Putamen (tissue), 1 donor: ENCODE measurements around the gene TMED6.

ENCODE experiments used
- DNase-seq: peaks from one replicate; pipeline ENCODE4 v3.0.0-alpha.2; 2016; ENCODE audit warnings: low spot score

Gene TMED6

DNA sequence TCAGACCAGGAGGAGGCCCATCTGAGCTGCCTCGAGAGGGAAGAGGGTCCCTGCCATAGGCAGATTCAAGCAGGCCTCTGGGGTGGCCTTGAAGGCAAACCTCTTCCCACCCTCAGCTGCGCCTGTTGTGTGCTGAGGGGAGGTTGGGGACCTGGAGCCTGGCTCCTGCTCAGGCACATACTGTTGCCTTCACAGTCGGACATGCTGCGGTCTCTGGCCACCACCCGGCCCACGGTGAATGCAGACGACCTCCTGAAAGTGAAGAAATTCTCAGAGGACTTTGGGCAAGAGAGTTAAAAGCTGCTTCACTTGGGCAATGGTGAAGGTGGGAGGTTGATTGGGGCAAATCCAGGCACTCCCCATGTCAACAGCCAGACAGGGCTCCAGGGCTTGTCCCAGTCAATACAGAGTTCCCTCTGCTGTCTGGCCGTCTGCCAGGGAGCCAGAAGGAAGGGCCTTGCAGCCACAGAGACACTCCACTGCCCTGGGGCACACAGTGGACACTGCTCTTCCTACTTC lies 27.5 kb downstream of the TMED6 start:
- no peak for DNase-seq

DNA sequence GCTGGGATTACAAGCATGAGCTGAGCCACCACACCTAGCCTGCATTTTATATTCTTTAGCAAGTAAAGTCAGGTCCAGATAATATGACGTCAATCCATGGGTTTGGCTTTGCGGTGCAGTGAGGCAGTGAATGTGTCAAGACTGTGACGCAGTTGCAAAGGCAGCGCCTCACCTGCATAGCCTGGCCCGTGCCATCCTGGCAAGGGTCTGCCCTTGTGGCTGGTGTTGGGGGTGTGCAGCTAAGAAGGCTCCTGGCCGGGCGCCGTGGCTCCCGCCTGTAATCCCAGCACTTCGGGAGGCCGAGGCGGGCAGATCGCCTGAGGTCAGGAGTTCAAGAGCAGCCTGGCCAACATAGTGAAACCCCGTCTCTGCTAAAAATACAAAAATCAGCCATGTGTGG lies 28.2 kb downstream of the TMED6 start:
- DNase-seq = no peak

DNA sequence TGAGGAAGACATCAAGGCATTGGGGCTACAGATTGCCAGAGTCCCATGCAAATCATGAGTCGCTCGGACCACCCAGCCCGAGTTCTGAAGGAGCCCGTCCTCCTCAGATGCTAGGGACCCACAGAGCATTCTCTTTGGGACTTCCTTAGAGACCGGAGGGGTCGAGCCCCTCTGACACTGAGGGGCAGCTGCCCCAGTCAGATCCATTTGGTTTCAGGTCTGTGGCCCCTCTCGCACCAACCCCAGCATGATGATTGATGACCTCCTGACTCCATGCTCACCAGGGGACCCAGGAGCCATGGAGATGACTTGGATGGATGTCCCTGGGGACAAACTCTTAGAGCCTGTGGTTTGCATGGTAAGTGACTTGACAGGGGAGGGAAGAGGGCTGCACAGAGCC lies 29.2 kb downstream of the TMED6 start:
- DNase-seq = no peak

DNA sequence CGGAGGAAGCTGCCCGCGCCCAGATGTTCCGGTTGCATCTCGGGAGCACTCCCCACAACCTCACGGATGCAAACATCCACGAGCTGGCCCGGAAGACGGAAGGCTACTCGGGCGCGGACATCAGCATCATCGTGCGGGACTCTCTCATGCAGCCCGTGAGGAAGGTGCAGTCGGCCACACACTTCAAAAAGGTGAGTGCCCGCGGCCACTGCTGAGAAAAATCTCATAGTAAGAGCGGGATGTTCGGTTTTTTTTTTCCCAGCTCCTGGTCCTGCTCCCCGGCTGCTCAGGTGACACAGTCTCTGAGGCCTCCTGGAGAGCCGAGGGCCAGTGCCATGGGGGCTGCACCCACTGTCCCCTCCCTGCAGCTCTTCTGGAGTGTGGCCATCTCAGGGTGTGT lies 30.5 kb downstream of the TMED6 start:
- DNase-seq = no peak

DNA sequence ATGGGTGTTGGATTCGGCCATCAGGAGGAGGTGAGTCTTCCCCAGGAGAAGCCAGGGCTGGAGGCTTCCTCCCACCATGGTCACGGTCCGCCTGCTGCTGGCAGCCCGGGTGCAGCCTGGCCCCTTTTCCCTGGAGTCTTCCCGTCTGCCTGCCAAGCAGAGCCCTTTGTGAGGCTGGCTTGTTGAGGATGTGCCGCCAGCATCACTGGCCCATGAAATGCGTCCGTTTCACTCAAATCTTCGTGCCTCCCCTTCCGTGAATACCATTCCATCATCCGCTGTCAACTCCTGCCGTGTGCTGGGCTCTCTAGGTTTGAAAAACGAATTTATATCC lies 30.9 kb downstream of the TMED6 start:
- DNase-seq = no peak

DNA sequence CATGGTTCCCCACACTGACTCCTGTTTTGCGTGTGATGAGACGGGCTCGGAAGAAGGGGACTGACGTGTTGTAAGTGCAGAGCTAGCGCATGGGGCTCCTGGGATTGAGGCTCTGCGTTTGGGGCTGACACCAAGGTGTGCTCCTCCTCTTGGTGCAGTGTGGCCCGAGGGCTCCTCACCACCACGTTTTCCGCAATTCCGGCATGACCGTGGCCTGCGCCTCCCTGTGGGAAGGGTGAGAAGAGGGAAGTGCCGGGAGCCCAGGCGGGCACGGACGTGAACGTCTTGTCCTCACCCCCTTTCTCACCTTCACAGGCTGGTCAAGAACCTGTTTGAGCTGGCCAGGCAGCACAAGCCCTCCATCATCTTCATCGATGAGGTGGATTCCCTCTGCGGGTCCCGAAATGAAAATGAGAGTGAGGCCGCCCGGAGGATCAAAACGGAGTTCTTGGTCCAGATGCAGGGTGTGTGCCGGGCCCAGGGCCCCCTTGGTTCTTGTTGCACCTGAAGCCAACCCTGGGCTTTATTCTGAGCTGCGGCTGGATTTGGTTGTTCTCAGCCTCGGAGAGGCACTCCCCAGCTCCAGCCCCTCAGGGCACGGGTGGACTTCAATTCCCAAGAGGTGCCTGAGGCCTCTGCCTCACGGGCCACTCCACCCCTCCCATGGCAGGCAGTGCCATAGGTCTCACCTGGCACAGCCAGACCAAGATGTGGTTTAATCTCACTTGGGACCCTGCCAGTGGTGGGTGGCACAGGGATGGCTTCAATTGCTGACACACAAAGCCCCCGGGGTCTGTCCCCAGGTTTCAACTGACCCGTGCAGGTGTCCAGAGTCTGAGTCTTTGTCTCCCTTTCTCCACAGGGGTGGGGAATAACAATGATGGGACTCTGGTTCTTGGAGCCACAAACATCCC lies 31.5 kb downstream of the TMED6 start:
- DNase-seq = no peak

DNA sequence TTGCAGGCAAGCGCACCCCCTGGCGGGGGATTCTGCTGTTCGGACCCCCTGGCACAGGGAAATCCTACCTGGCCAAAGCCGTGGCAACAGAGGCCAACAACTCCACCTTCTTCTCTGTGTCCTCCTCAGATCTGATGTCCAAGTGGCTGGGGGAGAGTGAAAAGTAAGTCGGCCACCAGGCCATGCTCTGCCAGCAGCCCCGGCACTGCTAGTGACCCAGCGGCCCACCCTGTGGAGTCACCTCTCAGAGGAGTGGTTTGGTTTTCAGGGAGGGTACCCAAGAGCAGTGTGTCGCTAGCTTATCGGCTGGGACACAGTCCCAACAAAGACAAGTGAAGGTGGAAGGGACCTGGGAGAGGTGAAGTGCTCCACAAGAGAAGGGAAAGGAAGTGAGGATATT lies 32.2 kb downstream of the TMED6 start:
- DNase-seq = no peak

DNA sequence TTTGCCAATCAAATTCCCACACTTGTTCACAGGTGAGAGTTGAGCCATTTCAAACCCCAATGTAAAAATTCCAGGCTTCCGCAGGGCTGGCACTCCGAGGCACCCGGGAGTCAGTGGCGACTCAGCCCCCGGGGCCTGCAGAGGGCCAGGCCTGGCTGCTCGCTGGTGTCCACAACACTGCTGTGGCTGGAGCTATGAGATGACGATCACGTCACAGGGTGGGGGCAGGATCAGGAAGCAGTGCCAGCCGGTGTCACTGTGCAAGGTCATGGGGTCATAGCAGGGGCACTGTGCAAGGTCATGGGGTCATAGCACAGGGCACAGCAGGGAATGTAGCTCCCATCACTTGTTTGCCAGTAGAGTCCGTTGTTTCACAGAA lies 32.7 kb downstream of the TMED6 start:
- no peak for DNase-seq

DNA sequence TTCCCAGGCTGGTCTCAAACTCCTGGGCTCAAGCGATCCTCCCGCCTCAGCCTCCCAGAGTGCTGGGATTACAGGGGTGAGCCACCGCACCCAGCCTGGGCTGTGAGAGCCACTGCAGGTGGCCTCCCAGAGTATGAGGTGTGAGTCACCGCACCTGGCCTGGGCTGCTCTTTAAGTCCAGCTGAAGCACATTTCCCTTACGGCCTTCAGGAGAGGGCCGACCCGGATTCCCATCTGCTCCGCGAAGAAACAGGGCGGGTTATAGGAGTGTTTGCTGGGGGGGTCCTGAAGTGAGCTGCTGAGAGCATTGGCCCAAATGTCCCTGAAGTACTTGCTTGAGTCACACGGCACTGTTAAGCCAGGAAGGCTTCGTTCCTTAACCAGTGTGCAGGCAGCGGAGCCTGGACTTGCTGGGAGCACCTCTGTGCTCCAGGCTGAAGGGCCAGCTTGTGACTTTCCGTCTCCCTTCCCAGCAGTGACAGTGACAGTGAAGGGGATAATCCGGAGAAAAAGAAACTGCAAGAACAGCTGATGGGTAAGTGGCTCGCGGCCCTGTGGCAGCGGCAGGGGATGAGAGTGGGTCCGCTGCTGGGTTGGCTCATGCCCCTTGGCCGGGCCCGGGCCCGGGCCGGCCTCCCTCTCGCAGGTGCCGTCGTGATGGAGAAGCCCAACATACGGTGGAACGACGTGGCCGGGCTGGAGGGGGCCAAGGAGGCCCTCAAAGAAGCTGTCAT lies 33.2 kb downstream of the TMED6 start:
- DNase-seq = no peak

DNA sequence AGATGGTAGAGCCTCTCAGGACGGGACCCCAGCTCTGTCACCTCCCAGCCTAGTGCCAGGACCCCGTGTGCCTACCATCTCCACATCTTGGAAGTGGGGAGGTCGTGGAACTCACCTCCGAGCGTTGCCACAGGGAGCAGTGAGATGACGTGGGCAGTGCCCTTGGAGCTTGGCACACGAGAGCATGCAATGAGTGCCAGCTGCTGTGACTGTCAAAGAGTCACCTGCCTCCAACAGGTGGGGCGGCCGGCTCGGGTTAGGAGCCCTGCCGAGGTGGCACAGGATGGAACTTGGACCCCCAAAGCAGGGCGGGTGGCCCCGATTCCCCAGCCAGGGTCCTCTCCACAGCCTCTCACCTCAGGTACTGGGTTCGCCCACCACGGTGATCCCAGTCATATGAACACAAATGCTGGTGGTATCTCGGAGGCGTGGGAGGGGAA lies 35.0 kb downstream of the TMED6 start:
- DNase-seq = no peak

DNA sequence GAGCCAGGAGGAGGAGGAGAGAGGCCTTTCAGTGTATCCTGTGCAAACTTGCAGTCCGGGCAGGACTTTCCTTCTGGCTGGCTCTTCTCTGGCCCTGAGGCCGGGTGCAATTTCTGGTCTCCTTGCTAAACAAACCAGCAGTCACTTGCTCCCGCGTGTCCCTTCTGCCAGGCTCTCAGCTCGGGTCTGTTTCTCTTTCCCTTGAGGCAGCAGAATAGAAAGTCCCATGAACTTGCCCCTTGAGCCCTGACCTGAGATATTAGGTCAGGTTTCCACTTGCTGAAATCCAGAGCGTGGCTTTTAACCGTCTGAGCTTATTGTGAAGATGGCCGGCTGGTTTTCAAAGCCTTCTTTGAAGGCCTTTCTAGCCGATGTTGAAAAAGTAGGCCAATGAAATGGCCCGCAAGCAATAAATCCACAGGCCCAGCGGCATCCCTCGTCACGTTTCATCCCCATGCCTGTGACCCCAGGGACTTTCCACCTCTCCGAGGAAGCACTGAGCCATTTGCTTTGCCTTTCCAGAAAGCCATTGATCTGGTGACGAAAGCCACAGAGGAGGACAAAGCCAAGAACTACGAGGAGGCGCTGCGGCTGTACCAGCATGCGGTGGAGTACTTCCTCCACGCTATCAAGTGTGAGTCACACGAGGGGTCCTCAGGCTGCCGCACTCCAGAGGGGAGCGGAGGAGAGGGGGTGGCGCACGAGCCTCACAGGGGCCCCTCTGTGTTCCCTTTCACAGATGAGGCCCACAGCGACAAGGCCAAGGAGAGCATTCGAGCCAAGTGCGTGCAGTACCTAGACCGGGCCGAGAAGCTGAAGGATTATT lies 35.9 kb downstream of the TMED6 start:
- no peak for DNase-seq

DNA sequence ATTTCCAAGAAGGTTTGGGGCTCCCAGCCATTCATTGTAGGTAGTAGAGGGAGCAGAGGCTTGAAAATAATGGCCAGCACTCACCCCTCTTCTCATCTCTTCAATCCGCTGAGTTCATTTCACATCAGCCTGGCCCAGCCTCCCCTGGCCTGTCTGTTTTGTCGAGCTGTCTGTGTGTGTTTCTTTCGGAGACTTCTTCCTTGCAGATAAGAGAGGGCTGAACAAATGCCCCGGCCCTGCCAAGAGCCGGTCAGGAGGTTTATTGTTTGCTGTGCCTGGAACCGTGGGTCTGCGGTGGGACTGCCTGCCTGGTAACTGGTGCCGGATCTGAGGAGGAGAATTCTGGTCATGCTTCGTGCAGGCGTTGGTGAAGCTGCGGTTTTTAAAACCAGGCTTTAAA lies 37.1 kb downstream of the TMED6 start:
- no peak for DNase-seq

DNA sequence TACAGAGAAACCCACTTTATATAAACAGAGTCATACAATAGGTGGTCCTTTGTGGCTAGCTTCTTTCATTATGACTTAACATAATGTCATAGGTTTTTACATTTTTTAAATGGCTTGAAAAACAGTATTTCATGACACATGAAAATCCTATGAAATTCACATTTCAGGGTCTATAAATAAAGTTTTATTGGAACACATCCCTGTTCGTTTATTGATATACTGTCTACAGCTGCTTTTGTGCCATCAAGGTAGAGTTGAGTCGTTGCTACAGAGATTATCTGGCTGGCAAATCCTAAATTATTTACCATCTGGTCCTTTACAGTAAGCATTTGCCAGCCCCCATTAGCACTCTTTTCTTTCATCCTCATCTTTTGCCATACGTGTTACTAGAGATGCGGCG lies 38.1 kb downstream of the TMED6 start:
- DNase-seq = no peak

DNA sequence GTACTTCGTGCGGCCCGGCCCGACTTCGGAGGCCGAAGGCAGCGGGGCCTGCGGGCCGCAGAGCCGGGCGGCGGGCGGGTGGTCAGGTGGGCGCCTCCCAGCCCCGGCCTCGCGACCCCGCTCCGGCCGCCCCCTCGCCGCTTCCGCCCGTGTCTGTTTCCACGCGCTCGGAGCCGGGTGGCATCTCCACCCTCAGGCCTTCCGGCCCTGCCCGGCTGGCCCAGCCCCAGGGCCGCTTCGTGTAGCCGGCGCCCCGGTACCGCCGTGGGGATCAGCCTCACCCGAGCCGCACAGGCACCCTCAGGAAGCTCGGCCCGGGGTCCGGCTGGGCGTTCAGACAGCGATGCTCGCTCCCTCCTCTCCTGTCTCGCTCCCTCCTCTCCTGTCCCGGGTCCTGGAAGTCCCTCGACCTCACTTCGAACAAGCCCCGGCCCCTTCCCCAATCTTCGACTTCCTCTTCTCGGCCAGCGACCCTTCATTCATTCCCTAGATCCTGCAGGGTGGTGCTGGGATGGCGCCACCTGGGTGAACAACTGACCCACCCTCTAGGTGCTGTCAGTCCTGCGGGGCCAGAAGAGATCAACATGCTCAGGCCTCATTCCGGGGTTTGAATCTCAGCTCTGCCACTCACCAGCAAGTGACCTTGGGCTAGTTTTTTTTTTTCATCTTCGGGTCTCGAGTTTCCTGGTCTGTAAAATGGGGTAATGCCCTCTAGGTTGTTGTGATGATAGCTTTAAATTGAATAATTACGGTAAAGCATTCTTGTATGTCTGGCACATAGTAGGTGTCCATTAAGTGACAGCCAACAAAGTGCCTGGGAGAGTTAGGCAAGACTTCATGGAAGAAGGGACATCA lies 39.8 kb downstream of the TMED6 start:
- no peak for DNase-seq

DNA sequence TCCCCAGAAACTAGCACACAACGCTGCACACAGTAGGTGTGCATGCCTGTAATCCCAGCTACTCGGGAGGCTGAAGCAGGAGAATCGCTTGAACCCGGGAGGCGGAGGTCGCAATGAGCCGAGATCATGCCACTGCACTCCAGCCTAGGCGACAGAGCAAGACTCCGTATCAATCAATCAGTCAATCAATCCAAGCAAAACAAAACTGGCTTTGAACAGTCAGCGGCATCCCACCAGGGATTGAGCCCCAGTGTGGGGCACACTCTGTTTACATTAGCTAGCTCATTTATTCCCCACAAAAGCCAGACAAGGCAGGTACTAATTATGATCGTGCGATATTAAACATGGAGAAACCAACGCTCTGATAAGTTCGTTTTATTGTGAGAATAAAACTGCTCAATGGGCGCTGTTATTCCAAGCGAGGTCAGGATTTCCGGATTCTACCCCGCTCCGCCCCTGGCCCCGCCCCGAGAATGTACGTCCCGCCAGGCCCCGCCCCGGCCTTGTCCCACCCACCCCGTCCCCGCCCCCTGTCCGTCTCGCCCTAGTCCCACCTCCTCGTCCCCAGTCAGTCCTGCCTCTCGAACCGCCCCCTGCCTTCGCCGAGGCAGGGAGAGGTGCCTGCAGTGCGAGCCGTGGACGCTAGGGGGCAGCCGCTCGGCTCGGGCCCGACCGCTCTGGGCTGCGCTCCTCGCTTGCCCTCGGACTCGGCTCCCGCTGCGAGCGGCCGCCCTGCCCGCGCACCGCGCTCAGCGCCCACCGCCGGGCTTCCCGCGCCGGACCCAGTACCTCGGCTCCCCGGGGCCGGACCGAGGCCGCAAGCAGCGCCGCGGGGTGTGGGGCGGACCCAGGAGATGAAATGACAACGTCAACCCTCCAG lies 40.7 kb downstream of the TMED6 start, which contains the start of gene VPS4A:
VPS4A (plus strand) TSS at position 698 of the 880 bp plus-strand sequence; CDS start at position 860, 162 bp downstream.
- peak; percentile 98 for DNase-seq

DNA sequence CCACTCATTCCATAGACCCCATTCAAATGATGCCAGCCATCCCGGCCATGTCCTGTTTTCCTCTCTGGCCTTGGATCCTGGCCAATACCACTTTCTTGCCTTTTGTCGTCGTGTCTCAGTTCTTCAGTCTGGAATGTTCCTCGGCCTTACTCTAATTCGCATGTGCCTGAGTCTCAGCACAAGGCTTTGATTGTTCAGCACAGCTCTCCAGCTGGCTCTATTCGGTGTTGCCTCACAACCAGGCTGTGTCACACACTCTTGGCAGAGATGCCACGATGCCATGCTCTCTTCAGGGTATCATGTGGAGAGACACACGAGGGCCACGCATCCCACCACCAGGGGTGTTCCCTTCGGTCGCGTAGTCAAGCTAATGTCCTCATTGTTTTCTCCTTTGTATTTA lies 42.3 kb downstream of the TMED6 start:
- peak; percentile 58 for DNase-seq

DNA sequence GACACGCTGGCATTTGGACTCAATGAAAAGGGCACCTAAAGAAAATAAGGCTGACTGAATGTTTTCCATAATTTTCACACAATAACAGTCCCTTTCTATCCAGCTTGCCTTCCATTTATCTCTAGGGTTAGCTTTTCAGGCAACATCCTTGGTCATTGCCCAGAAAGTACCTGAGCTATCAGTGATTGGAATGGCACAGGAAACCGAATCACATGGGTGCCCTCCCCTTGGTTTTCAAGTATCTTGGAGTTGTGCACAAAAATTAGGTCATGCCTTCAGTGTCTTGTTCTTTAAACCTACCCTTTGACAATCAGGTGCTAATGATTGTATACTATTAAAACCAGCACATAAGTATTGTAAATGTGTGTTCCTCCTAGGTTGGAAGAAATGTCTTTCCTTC lies 43.7 kb downstream of the TMED6 start:
- DNase-seq = no peak

DNA sequence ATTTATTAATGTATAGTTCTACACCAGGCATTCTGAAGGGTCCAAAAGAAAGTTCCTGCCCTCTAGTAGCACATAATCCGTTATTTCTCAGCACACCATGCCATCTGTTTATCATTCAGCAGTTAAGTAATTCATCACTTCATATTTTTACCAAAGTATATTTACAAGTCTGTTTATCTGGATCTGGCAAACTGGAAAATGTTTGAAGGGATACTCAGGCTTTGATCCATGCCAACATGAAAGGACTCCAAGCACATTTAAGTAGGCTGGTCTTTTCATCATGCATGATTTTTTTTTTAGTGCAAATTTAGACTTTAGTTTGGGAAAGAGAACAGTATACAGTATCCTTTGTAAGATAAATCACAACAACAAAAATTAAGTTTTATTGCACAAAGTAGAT lies 44.5 kb downstream of the TMED6 start:
- no peak for DNase-seq

DNA sequence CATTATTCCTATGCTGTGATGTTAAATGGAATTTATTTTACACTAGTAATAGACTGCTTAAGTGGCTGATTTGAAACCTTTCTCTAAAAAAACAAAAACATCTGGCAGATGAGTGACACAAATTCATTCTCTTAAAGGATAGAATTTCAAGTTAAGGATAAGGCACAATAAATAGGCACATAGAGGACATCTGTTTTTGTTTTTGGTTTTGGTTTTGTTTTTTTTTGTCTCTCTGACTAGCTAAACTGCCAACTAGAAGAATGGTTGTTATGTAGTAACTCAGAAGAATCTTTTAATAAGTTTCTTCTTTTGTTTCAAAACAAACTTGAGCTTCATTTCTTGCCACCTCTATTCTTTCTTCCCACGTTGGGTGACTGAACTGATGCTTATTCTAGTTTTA lies 45.6 kb downstream of the TMED6 start:
- no peak for DNase-seq

DNA sequence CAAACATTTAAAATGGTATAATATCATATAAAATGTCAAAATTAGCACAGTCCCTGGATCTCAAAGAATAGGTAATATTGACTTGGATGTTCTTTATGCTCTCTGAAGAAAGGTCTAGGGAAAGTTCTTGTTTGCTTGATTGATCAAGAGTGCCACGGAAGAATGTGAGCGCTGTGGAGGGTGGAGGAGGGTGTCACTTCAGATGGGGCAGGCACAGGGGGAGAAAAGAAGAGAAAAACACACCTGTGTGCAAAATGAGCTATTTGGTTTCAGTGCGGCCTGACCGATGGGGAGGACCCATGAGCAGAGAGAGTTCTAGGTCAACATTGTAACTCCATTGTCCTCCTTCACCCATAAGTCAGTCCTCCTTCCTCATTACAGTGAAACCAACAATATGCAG lies 49.3 kb downstream of the TMED6 start:
- DNase-seq = no peak
